ENCODE results near the gene SMG5.

DNA sequence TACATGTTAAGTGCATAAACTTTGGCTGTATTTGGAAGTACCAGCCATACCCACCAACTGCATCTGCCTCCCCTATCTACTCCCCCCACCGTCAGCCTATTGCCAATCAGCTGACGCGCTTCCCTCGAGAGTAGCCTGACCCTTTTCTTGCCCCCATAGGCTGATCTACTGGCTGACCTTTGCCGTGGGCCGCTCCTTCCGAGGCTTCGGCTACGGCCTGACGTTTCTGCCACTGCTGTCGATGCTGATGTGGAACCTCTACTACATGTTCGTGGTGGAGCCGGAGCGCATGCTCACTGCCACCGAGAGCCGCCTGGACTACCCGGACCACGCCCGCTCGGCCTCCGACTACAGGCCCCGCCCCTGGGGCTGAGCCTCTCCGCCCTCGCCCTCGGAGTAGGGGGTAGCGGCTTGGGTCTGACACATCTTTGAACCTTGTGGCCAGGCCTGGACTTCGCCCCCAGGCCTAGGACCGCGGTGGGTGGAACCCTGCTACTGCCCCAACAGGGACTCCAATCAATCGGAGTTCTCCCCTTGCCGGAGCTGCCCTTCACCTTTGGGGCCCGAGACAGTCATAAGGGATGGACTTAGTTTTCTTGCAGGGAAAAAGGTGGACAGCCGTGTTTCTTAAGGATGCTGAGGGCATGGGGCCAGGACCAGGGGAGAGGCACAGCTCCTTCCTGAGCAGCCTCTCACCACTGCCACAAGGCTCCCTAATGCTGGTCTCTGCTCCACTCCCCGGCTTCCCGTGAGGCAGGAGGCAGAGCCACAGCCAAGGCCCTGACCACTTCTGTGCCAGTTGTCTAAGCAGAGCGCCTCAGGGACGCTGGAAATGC, 8.8 kb upstream of the SMG5 start:
- TF ChIP-seq, protein P1, sequence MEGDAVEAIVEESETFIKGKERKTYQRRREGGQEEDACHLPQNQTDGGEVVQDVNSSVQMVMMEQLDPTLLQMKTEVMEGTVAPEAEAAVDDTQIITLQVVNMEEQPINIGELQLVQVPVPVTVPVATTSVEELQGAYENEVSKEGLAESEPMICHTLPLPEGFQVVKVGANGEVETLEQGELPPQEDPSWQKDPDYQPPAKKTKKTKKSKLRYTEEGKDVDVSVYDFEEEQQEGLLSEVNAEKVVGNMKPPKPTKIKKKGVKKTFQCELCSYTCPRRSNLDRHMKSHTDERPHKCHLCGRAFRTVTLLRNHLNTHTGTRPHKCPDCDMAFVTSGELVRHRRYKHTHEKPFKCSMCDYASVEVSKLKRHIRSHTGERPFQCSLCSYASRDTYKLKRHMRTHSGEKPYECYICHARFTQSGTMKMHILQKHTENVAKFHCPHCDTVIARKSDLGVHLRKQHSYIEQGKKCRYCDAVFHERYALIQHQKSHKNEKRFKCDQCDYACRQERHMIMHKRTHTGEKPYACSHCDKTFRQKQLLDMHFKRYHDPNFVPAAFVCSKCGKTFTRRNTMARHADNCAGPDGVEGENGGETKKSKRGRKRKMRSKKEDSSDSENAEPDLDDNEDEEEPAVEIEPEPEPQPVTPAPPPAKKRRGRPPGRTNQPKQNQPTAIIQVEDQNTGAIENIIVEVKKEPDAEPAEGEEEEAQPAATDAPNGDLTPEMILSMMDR (IDR thresholded peaks at IDR 0.05): no peak
- peak; percentile 76 for TF ChIP-seq POLR2A (IDR thresholded peaks at IDR 0.05)
